SK-N-SH (cell line): ENCODE data around the gene C1orf210. TPM values are rescaled to one million over a fixed set of nuclear protein-coding genes. Genes with fewer than 3 reads are reported as not detected.

ENCODE experiments used
- CTCF ChIA-PET: fragments of 300-600, 350-600 bp; formaldehyde crosslinking; extraction: SDS; loops from one replicate; lab custom pipeline; 2021; lab: Yijun Ruan, JAX
- POLR2A ChIA-PET: fragments of 350-600 bp; sonication (Branson Sonifier 250); formaldehyde crosslinking; extraction: SDS; loops from one replicate; lab custom pipeline; 2020; ENCODE audit warnings: antibody characterized with exemption, inconsistent platforms; lab: Yijun Ruan, JAX
- DNase-seq: peaks from one replicate; pipeline ENCODE4 v3.0.0; 2012
- H2AFZ ChIP-seq: fragments of 200-600 bp; sonication (generic); 2 replicates; pipeline ENCODE4 v1.8.1; 2016; ENCODE audit warnings: antibody characterized with exemption, mild to moderate bottlenecking, low read depth
- H3F3A ChIP-seq: fragments of 200-600 bp; sonication (generic); replicated peaks from 2 replicates; pipeline ENCODE3; 2016; ENCODE audit warnings: antibody characterized with exemption, mild to moderate bottlenecking; ENCODE audit not compliant: insufficient read depth
- H3K27ac ChIP-seq, 2 experiments: fragments of 200-500 bp in 1 of 2; fragments of 200-600 bp in 1 of 2; sonication (Bioruptor generic) in 1 of 2; sonication (generic), shearing (Covaris generic) in 1 of 2; 2 replicates each; pipeline versions ENCODE4 v1.5.1 to v1.6.1; 2014 to 2016; ENCODE audit warnings: low read depth in 2 of 2, inconsistent platforms in 1 of 2, low read length in 1 of 2, mild to moderate bottlenecking in 1 of 2, mixed read lengths in 1 of 2
- H3K27me3 ChIP-seq: fragments of 200-600 bp; sonication (generic), shearing (Covaris generic); 2 replicates; pipeline ENCODE4 v1.6.1; 2016; ENCODE audit warnings: mixed run types; ENCODE audit not compliant: insufficient read depth
- H3K36me3 ChIP-seq, 2 experiments: fragments of 200-500 bp in 1 of 2; fragments of 200-600 bp in 1 of 2; sonication (Bioruptor generic) in 1 of 2; sonication (generic) in 1 of 2; replicated peaks in 1 of 2; 2 replicates each; pipeline versions ENCODE3 to v1.5.1; 2014 to 2016; ENCODE audit warnings: low read length in 1 of 2, mild to moderate bottlenecking in 1 of 2; ENCODE audit not compliant: insufficient read depth in 2 of 2, control insufficient read depth in 1 of 2
- H3K4me1 ChIP-seq, 2 experiments: fragments of 200-500 bp in 1 of 2; fragments of 200-600 bp in 1 of 2; sonication (Bioruptor generic) in 1 of 2; sonication (generic), shearing (Covaris generic) in 1 of 2; 2 replicates each; pipeline versions ENCODE4 v1.5.1 to v1.6.1; 2014 to 2016; ENCODE audit warnings: low read depth in 1 of 2, low read length in 1 of 2, mixed run types in 1 of 2; ENCODE audit not compliant: insufficient read depth in 2 of 2, control insufficient read depth in 1 of 2
- H3K4me2 ChIP-seq: fragments of 200-600 bp; sonication (generic), shearing (Covaris generic); 2 replicates; pipeline ENCODE4 v1.6.1; 2017; ENCODE audit warnings: mixed run types
- H3K4me3 ChIP-seq, 2 experiments: fragments of 200-500 bp in 1 of 2; fragments of 200-600 bp in 1 of 2; sonication (Bioruptor generic) in 1 of 2; sonication (generic), shearing (Covaris generic) in 1 of 2; 2 replicates each; pipeline versions ENCODE4 v1.5.1 to v1.8.1; 2014 to 2016; ENCODE audit warnings: low read depth in 2 of 2, inconsistent platforms in 1 of 2, low read length in 1 of 2, mild to moderate bottlenecking in 1 of 2, mixed read lengths in 1 of 2, moderate library complexity in 1 of 2
- H3K79me2 ChIP-seq: fragments of 200-600 bp; sonication (generic); 2 replicates; pipeline ENCODE4 v1.8.1; 2017; ENCODE audit warnings: mild to moderate bottlenecking; ENCODE audit not compliant: insufficient read depth
- H3K9ac ChIP-seq: fragments of 200-600 bp; sonication (generic); 2 replicates; pipeline ENCODE4 v1.6.1; 2017; ENCODE audit warnings: mixed run types
- H3K9me2 ChIP-seq: fragments of 200-600 bp; sonication (generic); 2 replicates; pipeline ENCODE4 v1.6.1; 2017; ENCODE audit warnings: mixed run types
- H3K9me3 ChIP-seq: fragments of 200-600 bp; sonication (generic); 2 replicates; pipeline ENCODE4 v1.6.1; 2017; ENCODE audit warnings: mixed run types, mild to moderate bottlenecking, moderate library complexity
- H4K20me1 ChIP-seq: fragments of 200-600 bp; sonication (generic); 2 replicates; pipeline ENCODE4 v1.6.1; 2017; ENCODE audit warnings: mild to moderate bottlenecking, mixed run types; ENCODE audit not compliant: insufficient read depth
- CTCF ChIP-seq: fragments of 200-600 bp; sonication (generic); IDR thresholded peaks from 2 replicates; pipeline ENCODE4 v1.6.1; 2017; ENCODE audit warnings: antibody characterized with exemption, mild to moderate bottlenecking, moderate library complexity
- ELF1 ChIP-seq: IDR thresholded peaks from 2 replicates; pipeline ENCODE4 v1.4.0; 2012
- EP300 ChIP-seq, 2 experiments: IDR thresholded peaks; 2 replicates each; pipeline versions ENCODE4 v1.4.0 to v1.6.1; 2012; ENCODE audit warnings: borderline replicate concordance in 1 of 2, low read depth in 1 of 2, low read length in 1 of 2
- FOXM1 ChIP-seq: IDR thresholded peaks from 2 replicates; pipeline ENCODE4 v1.4.0; 2012; ENCODE audit warnings: low read depth, mild to moderate bottlenecking
- GATA2 ChIP-seq: sonication (generic); formaldehyde crosslinking; IDR thresholded peaks from 2 replicates; pipeline ENCODE4 v1.5.0; 2020; ENCODE audit warnings: mild to moderate bottlenecking, missing genetic modification reagents
- JUND ChIP-seq: IDR thresholded peaks from 2 replicates; pipeline ENCODE4 v1.4.0; 2012
- NFIC ChIP-seq: IDR thresholded peaks from 2 replicates; pipeline ENCODE4 v1.4.0; 2012; ENCODE audit warnings: borderline replicate concordance
- POLR2AphosphoS5 ChIP-seq: IDR thresholded peaks from 2 replicates; pipeline ENCODE4 v1.6.1; 2012; ENCODE audit warnings: low read depth, low read length
- RFX5 ChIP-seq: IDR thresholded peaks from 2 replicates; pipeline ENCODE4 v1.6.1; 2012; ENCODE audit warnings: mild to moderate bottlenecking, improper control_type of control experiment, low read length
- RXRA ChIP-seq: IDR thresholded peaks from 2 replicates; pipeline ENCODE4 v1.4.0; 2012; ENCODE audit warnings: low read depth, mild to moderate bottlenecking, borderline replicate concordance
- SIN3A ChIP-seq: IDR thresholded peaks from 2 replicates; pipeline ENCODE4 v1.6.1; 2012; ENCODE audit warnings: low read depth, mild to moderate bottlenecking, low read length, moderate library complexity, borderline replicate concordance
- SMC3 ChIP-seq: IDR thresholded peaks from 2 replicates; pipeline ENCODE4 v1.6.1; 2012; ENCODE audit warnings: low read depth, low read length, improper control_type of control experiment
- TCF12 ChIP-seq: IDR thresholded peaks from 2 replicates; pipeline ENCODE4 v1.4.0; 2012
- TEAD4 ChIP-seq: IDR thresholded peaks from 2 replicates; pipeline ENCODE4 v1.4.0; 2012; ENCODE audit warnings: mild to moderate bottlenecking, borderline replicate concordance; ENCODE audit not compliant: insufficient read depth
- USF2 ChIP-seq: fragments of 150-350 bp; IDR thresholded peaks from 2 replicates; pipeline ENCODE4 v1.6.1; 2017; ENCODE audit warnings: antibody characterized with exemption, low read length, low read depth, borderline replicate concordance
- YY1 ChIP-seq: IDR thresholded peaks from 2 replicates; pipeline ENCODE4 v1.4.0; 2012; ENCODE audit warnings: low read depth, mild to moderate bottlenecking
- WGBS: methylation state at CpG from one replicate; pipeline ENCODE4 v1.1.6; 2017; ENCODE audit warnings: low lambda C conversion rate; 5-methylcytosine and 5-hydroxymethylcytosine counted together
- polyA plus RNA-seq, 3 experiments: library from polyadenylated mRNA; depleted of rRNA; stranded (reverse); fragments of >200 nt; gene quantifications; 2 replicates each; pipeline ENCODE4 v1.2.3, GENCODE V29; 2012
- TF ChIP-seq, protein P1 (sequence below): IDR thresholded peaks from 2 replicates; pipeline ENCODE4 v1.6.1; 2012; ENCODE audit warnings: mild to moderate bottlenecking, low read depth, low read length, moderate library complexity
- TF ChIP-seq, protein P2 (sequence below): IDR thresholded peaks from 2 replicates; pipeline ENCODE4; 2012
- TF ChIP-seq, protein P3 (sequence below): IDR thresholded peaks from 2 replicates; pipeline ENCODE4 v1.4.0; 2012; ENCODE audit warnings: low read depth, borderline replicate concordance
- TF ChIP-seq, protein P4 (sequence below): IDR thresholded peaks from 2 replicates; pipeline ENCODE4 v1.4.0; 2012; ENCODE audit warnings: low read depth, borderline replicate concordance

Gene C1orf210
- polyA plus RNA-seq, 1 of the 3 experiments (the other 2 are of a cell fraction): not detected

- Histone ChIP-seq H3K79me2 (no peaks in the 10 kb centered on the region), H3K27ac (no peak overlapping the region), H3F3A (no peaks in the 10 kb centered on the region), H4K20me1 (no peaks in the 10 kb centered on the region), H3K27me3 (no peaks in the 10 kb centered on the region), H3K9me3 (no peaks in the 10 kb centered on the region), H3K4me3 (no peak overlapping the region), H3K9ac (no peak overlapping the region), H3K9me2 (no peaks in the 10 kb centered on the region), H3K4me2 (no peak overlapping the region), H3K36me3 (no peaks in the 10 kb centered on the region), H2AFZ (no peak overlapping the region), H3K4me1 (no peaks in the 10 kb centered on the region)
- 54% methylated on average over 7 of the region's 9 CpGs for WGBS
- POLR2A ChIA-PET: no interaction called here
- CTCF ChIA-PET: interaction anchor here (0.9 to 1.1 kb wide), 3 partner anchors 9 to 102 kb away, joined by 3 read pairs; no protein-coding TSS in a partner anchor
- TF ChIP-seq, protein P1, sequence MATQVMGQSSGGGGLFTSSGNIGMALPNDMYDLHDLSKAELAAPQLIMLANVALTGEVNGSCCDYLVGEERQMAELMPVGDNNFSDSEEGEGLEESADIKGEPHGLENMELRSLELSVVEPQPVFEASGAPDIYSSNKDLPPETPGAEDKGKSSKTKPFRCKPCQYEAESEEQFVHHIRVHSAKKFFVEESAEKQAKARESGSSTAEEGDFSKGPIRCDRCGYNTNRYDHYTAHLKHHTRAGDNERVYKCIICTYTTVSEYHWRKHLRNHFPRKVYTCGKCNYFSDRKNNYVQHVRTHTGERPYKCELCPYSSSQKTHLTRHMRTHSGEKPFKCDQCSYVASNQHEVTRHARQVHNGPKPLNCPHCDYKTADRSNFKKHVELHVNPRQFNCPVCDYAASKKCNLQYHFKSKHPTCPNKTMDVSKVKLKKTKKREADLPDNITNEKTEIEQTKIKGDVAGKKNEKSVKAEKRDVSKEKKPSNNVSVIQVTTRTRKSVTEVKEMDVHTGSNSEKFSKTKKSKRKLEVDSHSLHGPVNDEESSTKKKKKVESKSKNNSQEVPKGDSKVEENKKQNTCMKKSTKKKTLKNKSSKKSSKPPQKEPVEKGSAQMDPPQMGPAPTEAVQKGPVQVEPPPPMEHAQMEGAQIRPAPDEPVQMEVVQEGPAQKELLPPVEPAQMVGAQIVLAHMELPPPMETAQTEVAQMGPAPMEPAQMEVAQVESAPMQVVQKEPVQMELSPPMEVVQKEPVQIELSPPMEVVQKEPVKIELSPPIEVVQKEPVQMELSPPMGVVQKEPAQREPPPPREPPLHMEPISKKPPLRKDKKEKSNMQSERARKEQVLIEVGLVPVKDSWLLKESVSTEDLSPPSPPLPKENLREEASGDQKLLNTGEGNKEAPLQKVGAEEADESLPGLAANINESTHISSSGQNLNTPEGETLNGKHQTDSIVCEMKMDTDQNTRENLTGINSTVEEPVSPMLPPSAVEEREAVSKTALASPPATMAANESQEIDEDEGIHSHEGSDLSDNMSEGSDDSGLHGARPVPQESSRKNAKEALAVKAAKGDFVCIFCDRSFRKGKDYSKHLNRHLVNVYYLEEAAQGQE: no peak
- TF ChIP-seq YY1 (no peak), RXRA (no peak), RFX5 (no peak), POLR2AphosphoS5 (no peak), NFIC (no peak), USF2 (no peak), ELF1 (no peak), EP300 (IDR thresholded peaks at IDR 0.05; ENCODE audit: borderline replicate concordance in 1 of 2, low read depth in 1 of 2, low read length in 1 of 2) (no peak), GATA2 (no peak), JUND (no peak), SIN3A (no peak), TCF12 (no peak), SMC3 (no peak), CTCF (no peak), FOXM1 (no peak), TEAD4 (no peak)
- TF ChIP-seq, protein P2, sequence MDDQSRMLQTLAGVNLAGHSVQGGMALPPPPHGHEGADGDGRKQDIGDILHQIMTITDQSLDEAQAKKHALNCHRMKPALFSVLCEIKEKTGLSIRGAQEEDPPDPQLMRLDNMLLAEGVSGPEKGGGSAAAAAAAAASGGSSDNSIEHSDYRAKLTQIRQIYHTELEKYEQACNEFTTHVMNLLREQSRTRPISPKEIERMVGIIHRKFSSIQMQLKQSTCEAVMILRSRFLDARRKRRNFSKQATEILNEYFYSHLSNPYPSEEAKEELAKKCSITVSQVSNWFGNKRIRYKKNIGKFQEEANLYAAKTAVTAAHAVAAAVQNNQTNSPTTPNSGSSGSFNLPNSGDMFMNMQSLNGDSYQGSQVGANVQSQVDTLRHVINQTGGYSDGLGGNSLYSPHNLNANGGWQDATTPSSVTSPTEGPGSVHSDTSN: no peak
- TF ChIP-seq, protein P3, sequence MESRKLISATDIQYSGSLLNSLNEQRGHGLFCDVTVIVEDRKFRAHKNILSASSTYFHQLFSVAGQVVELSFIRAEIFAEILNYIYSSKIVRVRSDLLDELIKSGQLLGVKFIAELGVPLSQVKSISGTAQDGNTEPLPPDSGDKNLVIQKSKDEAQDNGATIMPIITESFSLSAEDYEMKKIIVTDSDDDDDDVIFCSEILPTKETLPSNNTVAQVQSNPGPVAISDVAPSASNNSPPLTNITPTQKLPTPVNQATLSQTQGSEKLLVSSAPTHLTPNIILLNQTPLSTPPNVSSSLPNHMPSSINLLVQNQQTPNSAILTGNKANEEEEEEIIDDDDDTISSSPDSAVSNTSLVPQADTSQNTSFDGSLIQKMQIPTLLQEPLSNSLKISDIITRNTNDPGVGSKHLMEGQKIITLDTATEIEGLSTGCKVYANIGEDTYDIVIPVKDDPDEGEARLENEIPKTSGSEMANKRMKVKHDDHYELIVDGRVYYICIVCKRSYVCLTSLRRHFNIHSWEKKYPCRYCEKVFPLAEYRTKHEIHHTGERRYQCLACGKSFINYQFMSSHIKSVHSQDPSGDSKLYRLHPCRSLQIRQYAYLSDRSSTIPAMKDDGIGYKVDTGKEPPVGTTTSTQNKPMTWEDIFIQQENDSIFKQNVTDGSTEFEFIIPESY: no peak
- TF ChIP-seq, protein P4, sequence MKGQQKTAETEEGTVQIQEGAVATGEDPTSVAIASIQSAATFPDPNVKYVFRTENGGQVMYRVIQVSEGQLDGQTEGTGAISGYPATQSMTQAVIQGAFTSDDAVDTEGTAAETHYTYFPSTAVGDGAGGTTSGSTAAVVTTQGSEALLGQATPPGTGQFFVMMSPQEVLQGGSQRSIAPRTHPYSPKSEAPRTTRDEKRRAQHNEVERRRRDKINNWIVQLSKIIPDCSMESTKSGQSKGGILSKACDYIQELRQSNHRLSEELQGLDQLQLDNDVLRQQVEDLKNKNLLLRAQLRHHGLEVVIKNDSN: no peak
- no peak for DNase-seq
Measured at GRCh38 chr1:43307458-43308158, 22.2 kb upstream of the C1orf210 start.
